HG03025 (cell line): ENCODE results near the gene PTCH2.
A peak's percentile ranks its signal among the peaks of the same experiment; 100 is the strongest.
"Not testable (repeated sequence)": the region's sequence is repeated elsewhere in the genome, so short reads cannot be mapped to it uniquely, and the experiment has no call there.

Source experiments
- ATAC-seq: cut with Tn5 transposase; IDR thresholded peaks from one replicate; pipeline ENCODE4 v1.9.1; 2021; ENCODE audit warnings: mild to moderate bottlenecking, moderate library complexity; ENCODE audit not compliant: unreplicated experiment, low FRiP score

PTCH2 gene

DNA sequence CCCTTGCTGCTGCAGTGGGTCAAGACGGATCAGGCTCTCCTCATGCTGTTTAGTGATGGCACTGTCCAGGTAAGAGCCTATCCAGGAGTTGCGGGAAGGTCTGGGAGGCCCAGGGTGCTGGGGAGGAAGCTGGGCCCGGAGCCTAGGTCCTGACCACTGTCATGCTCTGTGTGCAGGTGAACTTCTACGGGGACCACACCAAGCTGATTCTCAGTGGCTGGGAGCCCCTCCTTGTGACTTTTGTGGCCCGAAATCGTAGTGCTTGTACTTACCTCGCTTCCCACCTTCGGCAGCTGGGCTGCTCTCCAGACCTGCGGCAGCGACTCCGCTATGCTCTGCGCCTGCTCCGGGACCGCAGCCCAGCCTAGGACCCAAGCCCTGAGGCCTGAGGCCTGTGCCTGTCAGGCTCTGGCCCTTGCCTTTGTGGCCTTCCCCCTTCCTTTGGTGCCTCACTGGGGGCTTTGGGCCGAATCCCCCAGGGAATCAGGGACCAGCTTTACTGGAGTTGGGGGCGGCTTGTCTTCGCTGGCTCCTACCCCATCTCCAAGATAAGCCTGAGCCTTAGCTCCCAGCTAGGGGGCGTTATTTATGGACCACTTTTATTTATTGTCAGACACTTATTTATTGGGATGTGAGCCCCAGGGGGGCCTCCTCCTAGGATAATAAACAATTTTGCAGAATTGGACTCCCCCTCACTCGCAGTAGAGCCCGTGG lies 37.6 kb downstream of the PTCH2 start:
- no peak for ATAC-seq

DNA sequence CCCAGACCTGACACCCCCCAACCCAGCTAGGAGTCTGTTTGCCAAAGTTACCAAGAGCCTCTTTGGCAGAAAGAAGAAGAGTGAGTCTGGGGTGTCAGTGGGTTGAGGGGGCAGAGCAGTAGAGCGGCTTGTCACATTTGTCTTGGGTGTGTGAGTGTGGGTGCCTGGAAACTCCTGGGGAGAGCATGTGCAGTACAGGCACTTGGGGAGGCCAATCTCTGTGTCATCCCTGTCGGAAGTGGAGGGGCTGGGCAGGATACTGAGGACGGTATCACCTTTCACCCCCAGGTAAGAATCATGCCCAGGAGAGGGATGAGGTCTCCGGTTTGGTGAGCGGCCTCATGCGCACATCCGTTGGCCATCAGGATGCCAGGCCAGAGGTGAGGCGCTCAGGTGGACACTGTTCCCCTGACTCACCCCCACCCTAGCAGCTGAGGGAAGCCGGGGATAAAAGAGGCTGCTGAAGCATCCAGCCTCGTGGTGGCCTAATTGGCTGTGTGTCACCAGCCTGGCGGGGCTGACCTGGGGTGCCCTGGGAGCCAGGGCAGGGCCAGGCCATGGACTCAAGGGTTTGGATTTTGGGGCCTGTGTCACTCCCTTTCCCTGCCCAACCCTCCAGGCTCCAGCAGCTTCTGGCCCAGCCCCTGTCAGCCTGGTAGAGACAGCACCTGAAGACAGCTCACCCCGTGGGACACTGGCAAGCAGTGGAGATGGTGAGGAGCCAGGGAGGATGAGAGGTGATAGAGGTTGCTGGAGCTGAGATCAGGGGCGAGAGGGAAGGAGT lies 39.5 kb downstream of the PTCH2 start:
- no peak for ATAC-seq

DNA sequence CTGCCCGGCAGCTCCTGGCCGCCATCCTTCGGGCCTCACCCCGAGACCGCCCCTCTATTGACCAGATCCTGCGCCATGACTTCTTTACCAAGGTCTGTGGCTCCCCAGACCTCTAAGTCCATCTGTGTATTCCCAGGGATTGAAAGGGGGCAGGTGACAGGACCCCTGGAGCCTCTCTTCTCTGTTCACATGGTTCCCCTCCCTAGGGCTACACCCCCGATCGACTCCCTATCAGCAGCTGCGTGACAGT lies 40.1 kb downstream of the PTCH2 start:
- ATAC-seq: no peak

DNA sequence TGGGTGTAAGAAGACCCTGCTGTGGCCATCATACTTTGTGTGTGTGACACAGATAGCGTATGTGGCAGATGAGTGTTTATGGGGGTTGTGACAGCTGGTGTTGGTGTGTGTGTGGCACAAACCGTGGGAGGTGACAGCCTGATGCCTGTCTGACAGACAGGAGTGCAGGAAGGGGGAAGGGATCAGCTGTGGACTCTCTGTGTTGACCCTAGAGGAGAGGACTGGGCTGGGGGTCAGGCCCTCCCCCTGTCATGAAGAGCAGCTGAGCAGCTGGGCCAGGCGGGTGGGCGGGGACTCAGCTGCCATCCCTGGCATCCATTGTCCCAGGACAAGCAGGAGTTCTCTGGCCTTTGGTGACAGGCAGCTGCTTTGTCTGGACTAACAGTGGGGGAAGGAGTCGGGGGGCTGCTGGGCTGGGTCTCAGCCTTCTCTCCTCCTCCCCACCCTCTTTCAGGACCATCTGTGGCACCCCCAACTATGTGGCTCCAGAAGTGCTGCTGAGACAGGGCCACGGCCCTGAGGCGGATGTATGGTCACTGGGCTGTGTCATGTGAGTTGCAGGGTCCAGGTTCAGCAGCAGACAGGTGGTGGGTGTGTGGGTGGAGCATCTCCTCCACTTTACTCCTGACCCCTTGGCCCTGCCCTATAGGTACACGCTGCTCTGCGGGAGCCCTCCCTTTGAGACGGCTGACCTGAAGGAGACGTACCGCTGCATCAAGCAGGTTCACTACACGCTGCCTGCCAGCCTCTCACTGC lies 40.6 kb downstream of the PTCH2 start:
- no peak for ATAC-seq

DNA sequence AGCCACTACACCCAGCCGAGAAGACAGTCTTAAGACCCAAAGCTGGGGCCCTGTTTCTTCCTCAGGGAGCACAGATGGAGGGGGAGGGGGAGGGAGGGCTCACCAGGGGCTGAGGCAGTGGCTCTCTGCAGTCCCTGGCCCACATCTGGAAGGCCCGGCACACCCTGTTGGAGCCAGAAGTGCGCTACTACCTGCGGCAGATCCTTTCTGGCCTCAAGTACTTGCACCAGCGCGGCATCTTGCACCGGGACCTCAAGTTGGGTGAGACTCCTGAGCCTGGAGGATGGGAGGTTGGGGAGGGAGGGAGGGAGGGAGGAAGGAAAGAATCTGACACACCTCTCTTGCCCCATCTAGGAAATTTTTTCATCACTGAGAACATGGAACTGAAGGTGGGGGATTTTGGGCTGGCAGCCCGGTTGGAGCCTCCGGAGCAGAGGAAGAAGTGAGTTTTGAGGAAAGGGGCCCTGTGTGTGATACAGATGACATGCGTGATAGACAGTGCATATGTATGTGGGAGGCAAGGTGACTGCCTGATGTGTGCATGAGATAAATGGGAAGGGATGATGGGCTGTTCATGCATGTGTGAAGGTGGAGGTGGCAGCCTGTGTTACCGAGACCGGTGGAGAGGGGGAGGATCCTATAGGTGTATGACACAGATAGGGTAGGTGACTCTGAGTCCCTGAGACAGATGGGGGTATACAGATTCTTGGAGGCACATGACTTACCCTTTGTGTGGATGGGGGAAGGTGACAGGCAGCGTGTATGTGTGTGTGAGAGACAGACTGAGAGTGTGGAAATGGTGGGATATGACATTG lies 41.4 kb downstream of the PTCH2 start:
- no peak for ATAC-seq

DNA sequence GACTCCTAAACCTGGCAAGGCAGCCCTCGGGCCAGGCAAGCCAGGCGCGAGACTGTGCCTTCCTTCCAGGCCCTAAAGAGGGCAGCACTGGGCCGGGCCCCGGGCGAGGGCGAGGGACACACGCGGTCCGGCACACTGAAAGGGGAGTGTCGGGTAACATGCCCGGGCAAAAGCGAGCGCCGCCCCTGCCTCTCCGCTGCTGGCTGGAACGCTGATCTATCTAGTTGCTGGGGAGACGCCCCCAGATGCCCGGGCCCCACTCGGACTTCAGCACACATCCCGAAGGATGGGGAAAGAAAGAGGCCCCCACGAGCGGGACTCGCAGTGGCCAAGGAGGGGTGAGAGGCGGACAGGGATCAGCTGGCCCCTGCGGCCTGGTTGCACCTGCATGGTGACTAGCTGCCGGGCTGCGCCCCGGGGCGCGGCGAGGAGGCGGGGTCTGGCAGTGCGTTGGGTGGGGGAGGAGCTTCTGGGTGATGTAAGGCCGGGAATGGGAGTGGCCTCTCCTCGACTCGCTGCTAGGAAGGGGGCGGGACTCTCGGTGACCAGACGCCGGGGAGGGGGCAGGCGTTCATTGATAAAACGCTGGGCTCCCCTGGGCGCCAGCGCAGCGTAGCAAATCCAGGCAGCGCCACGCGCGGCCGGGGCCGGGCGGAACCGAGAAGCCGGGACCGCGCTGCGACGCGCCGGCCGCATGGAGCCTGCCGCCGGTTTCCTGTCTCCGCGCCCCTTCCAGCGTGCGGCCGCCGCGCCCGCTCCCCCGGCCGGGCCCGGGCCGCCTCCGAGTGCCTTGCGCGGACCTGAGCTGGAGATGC lies 43.1 kb downstream of the PTCH2 start, which contains the start of gene PLK3:
Gene PLK3, plus strand, starts transcription at position 608 of the 815 bp plus-strand sequence. Its CDS starts 87 bp downstream, at position 695.
- ATAC-seq: peak; percentile 76

DNA sequence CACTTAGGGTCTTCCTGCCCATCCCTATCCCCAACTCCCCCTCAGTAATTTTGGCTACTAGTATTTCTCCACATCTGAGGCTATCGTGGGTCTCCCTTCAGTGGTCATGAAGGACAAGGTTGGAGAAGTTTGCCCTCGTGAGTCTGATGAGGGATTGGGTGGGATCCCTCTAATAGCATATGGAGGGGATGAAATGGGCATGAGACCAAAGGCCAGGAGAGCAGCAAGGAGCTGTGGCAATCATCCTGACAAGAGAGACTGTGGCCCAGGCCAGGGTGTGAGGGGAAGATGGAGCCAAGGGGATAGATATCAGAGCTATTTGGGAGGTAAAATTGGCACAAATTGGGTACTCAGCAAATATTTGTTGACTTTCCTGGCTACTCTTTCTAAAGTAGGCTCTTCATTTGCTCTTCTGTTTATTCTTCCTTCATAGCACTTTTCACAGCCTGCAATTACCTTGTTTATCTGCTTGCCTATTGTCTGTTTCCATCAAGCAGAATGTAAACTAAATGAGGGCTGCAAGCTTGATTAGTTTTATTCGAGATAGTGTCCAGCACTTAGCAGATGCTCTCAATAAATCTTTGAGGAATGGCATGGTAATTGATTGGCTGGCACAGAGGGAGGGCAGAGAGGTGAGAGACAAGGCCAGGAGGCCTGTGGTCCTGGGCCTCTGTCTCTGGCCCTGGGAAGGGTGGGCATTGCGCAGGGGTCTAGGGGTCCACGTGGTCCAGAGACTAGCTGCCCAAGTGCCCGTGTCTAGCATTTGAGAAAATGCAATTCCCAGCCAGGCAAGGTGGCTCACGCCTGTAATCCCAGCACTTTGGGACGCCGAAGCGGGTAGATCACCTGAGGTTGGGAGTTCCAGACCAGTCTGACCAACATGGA lies 44.3 kb downstream of the PTCH2 start:
- ATAC-seq: no peak

DNA sequence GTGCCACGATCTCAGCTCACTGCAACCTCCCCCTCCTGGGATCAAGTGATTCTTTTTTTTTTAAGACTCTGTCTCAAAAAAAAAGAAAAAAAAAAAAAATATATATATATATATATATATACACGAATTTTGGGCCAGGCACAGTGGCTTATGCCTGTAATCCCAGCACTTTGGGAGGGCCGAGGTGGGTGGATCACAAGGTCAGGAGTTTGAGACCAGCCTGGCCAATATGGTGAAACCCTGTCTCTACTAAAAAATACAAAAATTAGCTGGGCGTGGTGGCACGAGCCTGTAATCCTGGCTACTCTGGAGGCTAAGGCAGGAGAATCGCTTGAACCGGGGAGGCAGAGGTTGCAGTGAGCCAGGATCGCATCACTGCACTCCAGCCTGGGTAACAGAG lies 45.2 kb downstream of the PTCH2 start:
- not testable (repeated sequence) for ATAC-seq

DNA sequence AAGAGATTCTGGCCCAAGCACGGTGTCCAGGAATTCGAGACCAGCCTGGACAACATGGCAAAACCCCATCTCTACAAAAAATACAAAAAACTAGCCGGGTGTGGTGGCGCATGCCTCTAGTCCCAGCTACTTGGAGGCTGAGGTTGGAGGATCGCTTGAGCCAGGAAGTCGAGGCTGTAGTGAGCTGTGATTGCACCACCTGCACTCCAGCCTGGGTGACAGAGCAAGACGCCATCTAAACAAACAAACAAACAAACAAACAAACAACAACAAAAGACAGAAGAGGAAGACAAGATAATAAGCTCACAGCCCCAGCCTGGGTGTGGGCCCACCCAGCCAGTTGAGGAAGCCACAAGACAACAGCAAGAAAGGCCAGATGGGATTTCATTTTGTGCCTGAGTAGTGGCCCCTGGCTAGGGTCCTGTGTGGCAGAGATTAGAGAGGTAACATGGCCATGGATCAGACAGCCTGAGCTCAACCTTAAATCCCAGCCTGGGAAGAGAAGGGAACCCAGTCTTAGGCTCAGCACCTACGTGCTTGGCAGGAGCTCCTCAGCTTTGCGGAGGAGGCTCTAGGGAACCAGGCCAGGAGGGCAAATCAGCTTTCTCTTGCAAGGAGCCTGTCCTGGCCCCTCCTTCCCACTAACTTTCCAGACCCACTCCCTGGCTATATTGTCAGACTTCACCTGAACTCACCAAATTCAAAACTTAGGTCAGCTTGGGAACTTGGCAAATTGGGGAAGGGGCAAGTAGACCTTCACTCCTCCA lies 50.1 kb downstream of the PTCH2 start:
- ATAC-seq: no peak

DNA sequence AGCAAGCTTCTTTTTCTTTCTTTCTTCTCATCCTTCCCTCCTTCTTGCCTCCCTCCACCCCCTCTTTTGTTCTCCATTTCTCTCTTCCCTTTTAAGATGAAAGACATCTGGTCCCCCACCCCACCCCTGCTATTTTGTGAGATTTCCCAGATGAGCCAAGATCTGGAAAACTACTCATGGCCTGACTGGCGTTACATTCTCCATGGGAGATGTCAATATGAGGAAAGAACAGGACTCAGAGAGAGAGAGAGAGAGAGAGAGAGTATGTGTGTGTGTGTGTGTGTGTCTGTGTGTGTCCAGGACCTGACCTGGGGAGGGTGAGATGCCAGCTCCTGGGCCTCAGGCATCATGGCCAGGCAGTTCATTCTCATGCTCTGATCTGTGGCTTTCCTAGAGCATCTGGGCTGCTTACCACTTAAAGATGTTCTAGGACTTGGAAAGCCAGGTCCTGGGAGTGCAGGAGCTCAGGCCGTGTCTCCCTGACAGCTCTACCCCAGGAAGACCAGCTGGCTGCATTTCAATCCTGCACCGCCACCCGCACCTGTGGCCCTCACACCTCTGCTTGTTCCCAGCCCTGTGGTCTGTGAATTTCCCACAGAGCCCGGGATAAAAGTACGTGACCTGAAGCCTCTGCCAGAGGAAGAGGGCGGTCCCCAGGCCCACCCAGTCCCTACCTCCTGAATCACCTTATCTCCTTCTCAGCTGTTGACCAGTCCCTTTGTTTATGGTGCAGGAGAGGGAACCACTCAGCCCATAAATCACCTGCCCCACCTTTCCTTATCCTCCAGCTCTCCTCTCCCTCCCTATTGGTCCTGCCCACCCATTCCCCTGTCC lies 51.9 kb downstream of the PTCH2 start:
- no peak for ATAC-seq

DNA sequence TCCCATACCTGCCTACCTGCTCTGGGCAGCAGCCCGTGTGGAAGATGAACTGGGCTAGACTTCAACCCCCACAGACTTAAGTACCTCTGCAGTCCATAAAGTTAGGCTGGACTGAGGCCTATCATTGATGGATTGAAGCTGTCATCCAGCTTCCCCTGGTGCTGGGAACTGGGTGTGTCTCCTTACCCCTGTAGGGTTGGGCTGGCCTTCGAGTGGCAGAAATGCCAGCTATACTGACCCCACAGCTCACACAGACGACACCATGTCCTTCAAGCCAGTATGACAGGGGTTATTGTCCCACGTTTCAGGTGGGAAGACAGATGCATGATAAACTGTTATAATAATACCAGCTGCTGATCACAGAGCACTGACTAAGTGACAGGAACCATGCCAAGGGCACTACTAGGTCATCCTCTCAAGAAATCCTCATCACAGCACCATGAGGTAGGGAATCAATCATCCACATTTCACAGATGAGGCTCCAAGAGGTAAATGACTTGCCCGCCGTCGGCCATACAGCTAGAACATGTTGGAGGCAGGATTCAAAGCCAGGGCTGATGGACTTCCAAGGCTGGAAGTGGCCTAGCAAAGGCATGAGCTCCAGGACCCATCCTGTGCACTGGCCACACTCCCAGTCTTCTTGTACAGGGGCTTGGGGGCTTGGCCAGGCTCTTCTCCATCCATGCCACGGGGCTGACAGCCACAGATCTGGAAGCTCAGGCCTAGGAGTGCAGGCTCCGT lies 54.8 kb downstream of the PTCH2 start, which contains the start of gene BEST4:
Gene BEST4, minus strand, starts transcription at position 51 of the 741 bp plus-strand sequence. CDS start 465 bp downstream, outside the sequence.
- no peak for ATAC-seq

DNA sequence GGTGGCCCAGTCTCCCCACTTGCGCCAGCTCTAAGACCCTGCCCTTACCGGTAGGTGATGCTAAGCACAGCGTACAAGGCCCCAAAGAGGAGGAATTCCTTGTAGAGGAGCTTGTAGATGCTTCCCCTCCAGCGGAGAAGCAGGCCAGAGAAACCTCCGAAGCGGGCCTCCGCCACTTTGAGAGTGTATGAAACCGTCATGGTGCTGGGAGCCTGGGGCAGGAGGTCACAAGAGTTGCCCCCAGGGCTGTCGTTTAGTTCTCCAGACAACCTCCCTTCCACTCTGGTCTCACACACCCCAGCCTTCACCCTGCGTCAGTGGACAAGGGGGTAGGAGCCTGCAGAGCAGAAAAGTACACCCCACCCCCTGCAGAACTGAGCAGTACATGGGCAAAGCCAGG lies 55.5 kb downstream of the PTCH2 start:
- ATAC-seq: no peak

DNA sequence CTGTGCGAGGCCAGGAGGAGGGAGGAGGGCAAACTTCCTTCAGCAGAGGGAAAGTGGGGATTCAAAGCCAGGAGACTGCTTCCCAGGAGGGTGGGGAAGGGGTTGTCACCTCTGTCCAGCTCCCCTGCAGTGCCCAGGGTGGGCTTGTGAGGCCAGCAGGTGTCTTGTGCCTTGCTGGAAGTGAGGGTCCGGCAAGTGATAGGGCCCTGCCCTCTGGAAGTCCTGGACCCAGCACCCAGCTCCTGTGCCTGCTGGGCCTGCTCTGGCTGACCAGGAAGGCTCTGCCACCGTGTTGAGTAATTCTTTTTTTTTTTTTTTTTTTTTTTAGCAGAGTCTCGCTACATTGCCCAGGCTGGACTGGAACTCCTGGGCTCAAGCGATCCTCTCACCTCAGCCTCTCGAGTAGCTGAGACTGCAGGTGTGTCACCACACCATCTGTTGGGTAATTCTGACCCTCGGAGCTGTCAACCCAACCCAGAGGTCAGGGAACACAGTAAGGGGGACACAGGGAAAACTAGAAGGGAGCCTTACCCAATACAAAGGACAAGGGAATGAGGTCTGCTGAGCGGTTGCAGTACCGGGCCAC lies 56.1 kb downstream of the PTCH2 start:
- no peak for ATAC-seq

DNA sequence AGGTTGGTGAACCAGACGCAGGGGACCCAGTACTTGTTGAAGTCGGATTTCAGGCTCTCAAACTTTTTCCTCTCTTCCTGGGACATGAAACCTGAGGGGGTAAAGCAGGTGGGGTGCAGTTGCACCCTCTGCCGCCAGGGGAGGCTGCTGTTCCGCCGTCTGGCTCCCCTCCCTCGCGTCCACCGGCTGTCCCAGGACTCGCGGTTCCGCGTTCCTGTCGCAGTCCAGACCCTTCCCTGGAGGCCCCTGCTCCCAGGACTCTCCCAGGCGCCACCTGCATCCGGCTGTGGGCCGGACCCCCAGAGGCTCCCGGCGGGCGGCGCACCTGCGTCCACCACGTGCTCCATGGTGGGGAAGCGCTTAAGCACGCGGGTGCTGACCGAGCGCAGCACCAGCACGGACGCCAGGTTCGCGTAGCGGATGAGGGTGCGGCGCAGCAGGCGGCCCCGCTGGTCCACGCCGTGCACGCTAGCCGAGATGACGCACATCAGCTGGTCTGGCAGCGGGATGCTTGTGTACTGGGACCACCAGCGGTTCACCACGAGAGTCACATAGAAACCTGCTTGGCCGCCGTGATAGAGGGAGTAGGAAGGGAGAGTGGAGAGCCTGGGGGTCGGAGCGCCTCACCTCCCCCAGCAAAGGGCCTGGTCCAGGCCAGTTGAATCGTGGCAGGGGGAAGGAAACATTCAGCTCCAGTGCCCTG lies 56.8 kb downstream of the PTCH2 start:
- ATAC-seq: no peak

DNA sequence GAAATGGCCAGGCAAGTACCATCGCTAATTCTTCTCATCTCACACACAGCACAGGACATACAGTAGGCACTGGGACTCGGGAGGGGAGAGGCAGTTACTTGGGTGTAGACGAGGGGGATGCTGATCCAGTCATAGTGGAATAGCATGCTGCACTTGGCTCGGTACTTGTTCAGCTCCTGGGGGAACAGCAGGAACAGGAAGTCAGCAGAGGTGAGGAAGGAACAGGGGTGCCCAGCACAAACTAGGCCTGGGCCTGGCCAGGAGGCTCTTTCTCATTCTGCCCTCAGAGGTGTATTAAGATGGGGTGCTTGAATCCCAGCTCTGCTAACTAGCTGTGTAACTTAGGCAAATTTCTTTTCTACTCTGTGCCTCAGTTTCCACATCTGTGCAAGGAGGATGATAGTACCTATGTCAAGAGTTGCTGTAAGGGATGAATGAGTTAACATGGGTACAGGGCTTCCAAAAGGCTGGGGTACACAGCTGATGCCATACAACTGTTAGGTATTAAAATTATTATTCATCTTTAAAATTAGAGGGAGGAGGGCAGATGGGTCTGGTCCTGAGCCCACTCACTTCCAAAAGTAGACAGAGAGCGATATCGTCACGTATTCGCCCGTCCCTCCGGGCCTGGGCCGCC lies 57.4 kb downstream of the PTCH2 start:
- no peak for ATAC-seq
